ENCODE results near the gene GRIA1. TPM values are rescaled to one million over a fixed set of nuclear protein-coding genes. Genes with fewer than 3 reads are reported as not detected.

GRIA1 gene
- not detected in 5 replicates for total RNA-seq (2022; extraction: Qiagen RNA extraction; ENCODE audit: low read depth)

GRCh38 chr5:153490118-153491037 is at the start of gene GRIA1:
TSS of gene GRIA1 (plus strand) at chr5:153490670.

Measured in A549 treated with RU486 at 1 μM for 4 hours (cell line).